Activated B cell treated with CpG ODN at 0.5 μM for 24 hours (primary cell): ENCODE data around the gene KDM4B. TPM values are rescaled to one million over a fixed set of nuclear protein-coding genes. Genes with fewer than 3 reads are reported as not detected.

Experiments
- ATAC-seq: fragments of 200-7000 bp; cut with Tn5 transposase; one replicate; pipeline ENCODE4 v1.10.0; 2021; ENCODE audit warnings: low read depth, mild to moderate bottlenecking, moderate library complexity
- CTCF ChIA-PET: fragments of 350-600 bp; sonication (Branson Sonifier 250); formaldehyde crosslinking; loops from one replicate; lab custom pipeline; 2021; ENCODE audit warnings: antibody characterized with exemption; lab: Charles Lee
- POLR2A ChIA-PET: fragments of 350-600 bp; sonication (Branson Sonifier 250); formaldehyde crosslinking; loops from one replicate; lab custom pipeline; 2021; ENCODE audit warnings: antibody characterized with exemption; lab: Charles Lee
- DNase-seq: peaks from one replicate; pipeline ENCODE4 v3.0.0; 2022
- H3K27ac Mint-ChIP-seq: one replicate; pipeline ENCODE4 v1.8.0; 2020; ENCODE audit warnings: mixed read lengths
- H3K27me3 Mint-ChIP-seq: one replicate; pipeline ENCODE4 v1.8.0; 2021; ENCODE audit warnings: mixed read lengths
- H3K36me3 Mint-ChIP-seq: one replicate; pipeline ENCODE4 v1.8.0; 2021; ENCODE audit warnings: low read depth, mixed read lengths
- H3K4me1 Mint-ChIP-seq: one replicate; pipeline ENCODE4 v1.8.0; 2021; ENCODE audit warnings: mixed read lengths
- H3K4me3 Mint-ChIP-seq: one replicate; pipeline ENCODE4 v1.8.0; 2020; ENCODE audit warnings: mild to moderate bottlenecking, mixed read lengths
- H3K9me3 Mint-ChIP-seq: one replicate; pipeline ENCODE4 v1.8.0; 2020; ENCODE audit warnings: mixed read lengths
- CTCF ChIP-seq: fragments of 200-600 bp; IDR thresholded peaks from one replicate; pipeline ENCODE4 v1.8.0; 2022; ENCODE audit warnings: antibody characterized with exemption, mild to moderate bottlenecking
- intact Hi-C: fragments of 100-400 bp; cut with micrococcal nuclease; formaldehyde crosslinking; loops from one replicate; pipeline ENCODE4 v1.15.1; 2024
- total RNA-seq: library from RNA; stranded (reverse); gene quantifications from 2 replicates; pipeline ENCODE4 v1.2.3, GENCODE V29; 2022

The KDM4B gene
- total RNA-seq, 1 donor from 2014 or later: 88.9 TPM

GRCh38 chr19:5045956-5046338 lies 77.0 kb downstream of the KDM4B start:
- no peak for ATAC-seq
- H3K4me1 Mint-ChIP-seq: peaks cover 7% of the 10 kb centered on the region
- CTCF ChIA-PET: interaction anchor here (2.1 to 2.7 kb wide), 2 partner anchors 93 to 108 kb away, joined by 9 to 14 read pairs; no protein-coding TSS in a partner anchor
- POLR2A ChIA-PET: no interaction called here
- no peak overlapping the region for H3K4me3 Mint-ChIP-seq
- intact Hi-C loops: no loop called here
- H3K9me3 Mint-ChIP-seq: no peaks in the 10 kb centered on the region
- no peaks in the 10 kb centered on the region for H3K27me3 Mint-ChIP-seq
- no peak for DNase-seq
- peaks cover 40% of the 10 kb centered on the region for H3K36me3 Mint-ChIP-seq
- H3K27ac Mint-ChIP-seq: no peak overlapping the region
- TF ChIP-seq CTCF: no peak

GRCh38 chr19:5046339-5047039 lies 77.6 kb downstream of the KDM4B start:
- CTCF ChIA-PET: interaction anchor here (2.1 to 2.7 kb wide), 2 partner anchors 92 to 108 kb away, joined by 9 to 14 read pairs; no protein-coding TSS in a partner anchor
- H3K27ac Mint-ChIP-seq: no peak overlapping the region
- no peaks in the 10 kb centered on the region for H3K27me3 Mint-ChIP-seq
- H3K4me3 Mint-ChIP-seq: no peak overlapping the region
- TF ChIP-seq CTCF: no peak
- intact Hi-C loops: no loop called here
- no peaks in the 10 kb centered on the region for H3K9me3 Mint-ChIP-seq
- DNase-seq (no peak), ATAC-seq (no peak)
- POLR2A ChIA-PET: interaction anchor here (0.6 kb wide), 1 partner anchor 1253 kb away, joined by 3 read pairs; no protein-coding TSS in a partner anchor
- peaks cover 11% of the 10 kb centered on the region for H3K4me1 Mint-ChIP-seq
- H3K36me3 Mint-ChIP-seq: peaks cover 37% of the 10 kb centered on the region

- POLR2A ChIA-PET: interaction anchor here (0.6 kb wide), 1 partner anchor 1254 kb away, joined by 3 read pairs; no protein-coding TSS in a partner anchor
- Mint-ChIP-seq H3K9me3 (no peaks in the 10 kb centered on the region), H3K27me3 (no peaks in the 10 kb centered on the region), H3K4me3 (no peak overlapping the region), H3K27ac (no peak overlapping the region), H3K36me3 (peaks cover 28% of the 10 kb centered on the region), H3K4me1 (peaks cover 15% of the 10 kb centered on the region)
- intact Hi-C loops: no loop called here
- DNase-seq (no peak), ATAC-seq (no peak)
- no peak for TF ChIP-seq CTCF
- CTCF ChIA-PET: interaction anchor here (2.1 to 2.7 kb wide), 3 partner anchors 91 to 179 kb away, joined by 4 to 14 read pairs (median 9); no protein-coding TSS in a partner anchor
These were observed 78.5 kb downstream of the KDM4B start for GRCh38 chr19:5047251-5047935.

- ATAC-seq: peak; percentile 90
- H3K4me1 Mint-ChIP-seq: peaks cover 22% of the 10 kb centered on the region
- no peaks in the 10 kb centered on the region for H3K27me3 Mint-ChIP-seq
- H3K4me3 Mint-ChIP-seq: no peak overlapping the region
- H3K36me3 Mint-ChIP-seq: peaks cover 20% of the 10 kb centered on the region
- DNase-seq: peak; percentile 66
- intact Hi-C loops: loop anchor here (1.0 to 2.0 kb wide), 4 partner anchors 83 to 432 kb away; no protein-coding TSS in a partner anchor
- no peaks in the 10 kb centered on the region for H3K9me3 Mint-ChIP-seq
- ChIA-PET CTCF (interaction anchor here (0.9 to 2.7 kb wide), 7 partner anchors 92 to 178 kb away, joined by 3 to 14 read pairs (median 4); no protein-coding TSS in a partner anchor), POLR2A (interaction anchor here (0.7 to 1.7 kb wide), 3 partner anchors 83 to 106 kb away, joined by 3 to 4 read pairs (median 4); no protein-coding TSS in a partner anchor)
- H3K27ac Mint-ChIP-seq: no peak overlapping the region
- TF ChIP-seq CTCF: peak; percentile 63
These were observed 79.3 kb downstream of the KDM4B start for GRCh38 chr19:5048091-5048726.
